Esophagus (tissue), 2 donors: ENCODE data around the gene SLC7A7. TPM values are rescaled to one million over a fixed set of nuclear protein-coding genes. Genes with fewer than 3 reads are reported as not detected.
"Not testable (repeated sequence)": the region's sequence is repeated elsewhere in the genome, so short reads cannot be mapped to it uniquely, and the experiment has no call there.

Experiments used
- H3K27ac ChIP-seq, 2 donors: one replicate each; pipeline ENCODE4 v1.5.1; 2013; ENCODE audit warnings: low read depth in 2 of 2, mild to moderate bottlenecking in 2 of 2, inconsistent platforms in 1 of 2, low read length in 1 of 2, moderate library complexity in 1 of 2
- H3K27me3 ChIP-seq, 2 donors: one replicate each; pipeline ENCODE4 v1.6.1; 2013; ENCODE audit warnings: low read length in 2 of 2, control low read depth in 1 of 2, mild to moderate bottlenecking in 1 of 2; ENCODE audit not compliant: insufficient read depth in 2 of 2, control insufficient read depth in 1 of 2
- H3K36me3 ChIP-seq, 2 donors: one replicate each; pipeline ENCODE4 v1.6.1; 2013; ENCODE audit warnings: low read length in 1 of 2; ENCODE audit not compliant: control insufficient read depth in 2 of 2, insufficient read depth in 2 of 2
- H3K4me1 ChIP-seq, 2 donors: one replicate each; pipeline ENCODE4 v1.6.1; 2013; ENCODE audit warnings: low read length in 1 of 2; ENCODE audit not compliant: control insufficient read depth in 2 of 2, insufficient read depth in 2 of 2
- H3K4me3 ChIP-seq, 2 donors: one replicate each; pipeline ENCODE4 v1.5.1; 2013; ENCODE audit warnings: low read length in 2 of 2, mild to moderate bottlenecking in 2 of 2, low read depth in 1 of 2, moderate library complexity in 1 of 2
- H3K9me3 ChIP-seq, 2 donors: one replicate each; pipeline ENCODE4 v1.6.1; 2013; ENCODE audit warnings: mild to moderate bottlenecking in 2 of 2, low read depth in 1 of 2, low read length in 1 of 2, moderate library complexity in 1 of 2; ENCODE audit not compliant: control insufficient read depth in 2 of 2, insufficient read depth in 1 of 2
- WGBS, 2 donors: extraction: QIAGEN DNeasy Blood & Tissue Kit; methylation state at CpG; one replicate each; pipeline ENCODE4 v1.1.7; 2013; 5-methylcytosine and 5-hydroxymethylcytosine counted together
- polyA plus RNA-seq, 2 donors: library from polyadenylated mRNA; stranded (reverse); fragments of 200-250 nt; gene quantifications; one replicate each; pipeline ENCODE4 v1.2.3, GENCODE V29; 2013
- donor health status: healthy with polysubstance abuse.
- donor health status: Bipolar disorder and iron deficiency.

SLC7A7 gene
- polyA plus RNA-seq, 2 donors: 0.98 to 1.5 TPM

DNA sequence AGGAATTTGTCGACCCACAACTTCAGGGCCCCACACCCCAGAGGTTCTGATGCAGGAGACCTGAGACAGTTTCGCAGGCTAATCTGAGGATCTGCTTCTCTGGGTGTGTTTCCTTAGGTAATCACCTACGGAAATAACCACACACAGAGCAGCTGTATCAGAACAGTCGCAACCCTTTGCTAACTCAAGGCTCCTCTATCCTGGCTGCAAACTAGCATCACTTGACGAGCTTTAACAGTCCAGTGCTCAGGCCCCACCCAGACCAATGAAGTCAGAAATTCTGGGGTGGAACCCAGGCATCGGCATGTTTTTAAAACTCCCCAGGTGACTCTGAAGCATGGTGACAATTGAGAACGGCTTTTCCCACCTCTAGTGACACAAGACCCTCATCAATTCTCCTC, 20.7 kb downstream of the SLC7A7 start:
- 80 to 85% methylated on average over 7 of the region's 7 CpGs for WGBS, 2 donors
- no peaks in the 10 kb centered on the region for H3K36me3 ChIP-seq
- H3K9me3 ChIP-seq: no peaks in the 10 kb centered on the region
- no peaks in the 10 kb centered on the region for H3K4me1 ChIP-seq
- H3K27ac ChIP-seq: no peak overlapping the region
- no peak overlapping the region for H3K4me3 ChIP-seq
- H3K27me3 ChIP-seq: no peaks in the 10 kb centered on the region

DNA sequence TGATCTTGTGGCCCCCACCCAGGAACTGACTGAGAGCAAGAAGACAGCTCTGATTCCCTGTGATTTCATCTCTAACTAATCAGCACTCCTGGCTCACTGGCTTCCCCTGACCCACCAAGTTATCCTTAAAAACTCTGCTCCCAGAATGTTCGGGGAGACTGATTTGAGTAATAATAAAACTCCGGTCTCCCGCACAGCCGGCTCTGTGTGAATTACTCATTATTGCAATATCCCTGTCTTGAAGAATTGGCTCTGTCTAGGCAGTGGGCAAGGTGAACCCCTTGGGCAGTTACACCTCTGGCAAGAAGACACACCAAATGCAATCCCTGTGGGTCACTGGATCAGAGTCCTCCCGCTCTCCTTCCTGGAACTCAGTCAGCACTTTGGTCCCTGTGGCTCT, 21.3 kb downstream of the SLC7A7 start:
- H3K27me3 ChIP-seq: no peaks in the 10 kb centered on the region

DNA sequence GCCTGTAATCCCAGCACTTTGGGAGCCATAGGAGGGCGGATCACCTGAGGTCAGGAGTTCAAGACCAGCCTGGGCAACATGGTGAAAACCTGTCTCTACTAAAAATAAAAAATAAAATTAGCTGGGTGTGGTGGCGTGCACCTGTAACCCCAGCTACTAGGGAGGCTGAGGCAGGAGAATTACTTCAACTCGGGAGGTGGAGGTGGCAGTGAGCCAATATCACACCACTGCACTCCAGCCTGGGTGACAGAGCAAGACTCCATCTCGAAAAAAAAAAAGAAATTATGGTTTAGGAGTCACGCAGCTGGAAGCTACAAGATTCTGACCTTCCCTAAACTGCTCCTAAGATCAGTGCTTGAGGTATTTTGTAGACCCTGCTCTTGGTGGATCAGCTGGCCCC, 21.7 kb downstream of the SLC7A7 start:
- H3K4me3 ChIP-seq, H3K4me1 ChIP-seq, H3K36me3 ChIP-seq, H3K27me3 ChIP-seq, H3K27ac ChIP-seq, H3K9me3 ChIP-seq: not testable (repeated sequence)
- WGBS, 2 donors: 81 to 84% methylated on average over 5 of the region's 5 CpGs

More for the DNA sequence above, 21.3 kb downstream of the SLC7A7 start:
- no peak overlapping the region for H3K4me3 ChIP-seq
- H3K9me3 ChIP-seq: no peaks in the 10 kb centered on the region
- H3K36me3 ChIP-seq: no peaks in the 10 kb centered on the region
- no peaks in the 10 kb centered on the region for H3K4me1 ChIP-seq
- no peak overlapping the region for H3K27ac ChIP-seq
- WGBS, 2 donors: 76 to 90% methylated on average over 5 of the region's 5 CpGs

DNA sequence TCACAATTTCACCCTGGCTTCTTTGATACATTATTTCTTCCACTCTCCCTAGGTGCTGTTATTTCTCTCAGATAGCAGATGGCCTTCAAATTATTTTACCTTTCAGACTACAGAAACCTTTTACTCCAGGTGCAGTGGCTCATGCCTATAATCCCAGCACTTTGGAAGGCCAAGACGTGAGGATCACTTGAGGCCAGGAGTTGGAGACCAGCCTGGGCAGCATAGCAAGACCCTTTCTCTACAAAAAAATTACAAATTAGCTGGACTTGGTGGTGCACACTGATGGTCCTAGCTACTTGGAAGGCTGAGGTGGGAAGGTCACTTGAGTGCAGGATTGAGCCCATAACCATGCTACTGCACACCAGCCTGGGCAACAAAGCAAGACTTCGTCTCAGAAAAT, 23.1 kb downstream of the SLC7A7 start:
- WGBS, 2 donors: 88 to 94% methylated on average over 2 of the region's 2 CpGs
- H3K4me1 ChIP-seq: no peaks in the 10 kb centered on the region
- H3K9me3 ChIP-seq: no peaks in the 10 kb centered on the region
- H3K4me3 ChIP-seq: no peak overlapping the region
- no peak overlapping the region for H3K27ac ChIP-seq
- no peaks in the 10 kb centered on the region for H3K27me3 ChIP-seq
- H3K36me3 ChIP-seq: no peaks in the 10 kb centered on the region

DNA sequence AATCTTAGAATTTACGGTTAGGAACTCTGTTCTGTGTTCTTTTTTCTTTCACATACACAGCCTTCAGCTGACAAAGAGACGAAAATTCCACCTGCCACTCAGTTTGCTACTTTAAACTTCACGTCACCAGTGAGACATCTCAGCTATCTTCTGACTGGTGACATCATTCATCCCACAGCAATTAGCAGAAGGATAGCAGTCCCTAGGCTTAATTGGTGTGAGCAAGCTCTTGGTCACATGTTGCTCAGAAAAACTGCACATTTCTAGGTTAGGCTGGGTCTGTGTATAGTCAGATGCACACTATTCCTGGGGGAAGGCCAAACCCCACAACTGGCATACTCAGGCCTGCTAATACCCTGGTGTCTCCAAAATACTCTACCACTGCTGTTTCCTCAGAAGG, 23.9 kb downstream of the SLC7A7 start:
- no peaks in the 10 kb centered on the region for H3K36me3 ChIP-seq
- H3K4me1 ChIP-seq: no peaks in the 10 kb centered on the region
- no peaks in the 10 kb centered on the region for H3K27me3 ChIP-seq
- no peaks in the 10 kb centered on the region for H3K9me3 ChIP-seq
- 71 to 72% methylated on average over 3 of the region's 3 CpGs for WGBS, 2 donors
- H3K4me3 ChIP-seq: no peak overlapping the region
- no peak overlapping the region for H3K27ac ChIP-seq

DNA sequence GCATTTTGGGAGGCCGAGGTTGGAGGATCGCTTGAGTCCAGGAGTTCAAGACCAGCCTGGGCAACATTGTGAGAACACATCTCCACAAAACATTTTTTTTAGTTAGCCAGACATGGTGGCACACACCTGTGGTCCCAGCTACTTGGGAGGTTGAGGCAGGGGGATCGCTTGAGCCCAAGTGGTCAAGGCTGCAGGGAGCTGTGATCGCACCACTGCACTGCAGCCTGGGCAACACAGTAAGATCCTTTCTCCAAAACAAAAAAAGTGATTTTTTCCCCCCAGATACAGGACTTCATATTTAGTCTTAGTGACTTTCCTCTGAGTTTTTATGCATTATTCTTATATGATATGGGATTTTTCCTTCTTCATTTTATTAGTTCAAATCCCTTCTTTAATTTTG, 28.6 kb downstream of the SLC7A7 start:
- 96 to 97% methylated on average over 4 of the region's 4 CpGs for WGBS, 2 donors
- Histone ChIP-seq H3K36me3 (no peaks in the 10 kb centered on the region), H3K4me3 (no peak overlapping the region), H3K27me3 (no peaks in the 10 kb centered on the region), H3K4me1 (no peaks in the 10 kb centered on the region), H3K9me3 (no peaks in the 10 kb centered on the region), H3K27ac (no peak overlapping the region)

DNA sequence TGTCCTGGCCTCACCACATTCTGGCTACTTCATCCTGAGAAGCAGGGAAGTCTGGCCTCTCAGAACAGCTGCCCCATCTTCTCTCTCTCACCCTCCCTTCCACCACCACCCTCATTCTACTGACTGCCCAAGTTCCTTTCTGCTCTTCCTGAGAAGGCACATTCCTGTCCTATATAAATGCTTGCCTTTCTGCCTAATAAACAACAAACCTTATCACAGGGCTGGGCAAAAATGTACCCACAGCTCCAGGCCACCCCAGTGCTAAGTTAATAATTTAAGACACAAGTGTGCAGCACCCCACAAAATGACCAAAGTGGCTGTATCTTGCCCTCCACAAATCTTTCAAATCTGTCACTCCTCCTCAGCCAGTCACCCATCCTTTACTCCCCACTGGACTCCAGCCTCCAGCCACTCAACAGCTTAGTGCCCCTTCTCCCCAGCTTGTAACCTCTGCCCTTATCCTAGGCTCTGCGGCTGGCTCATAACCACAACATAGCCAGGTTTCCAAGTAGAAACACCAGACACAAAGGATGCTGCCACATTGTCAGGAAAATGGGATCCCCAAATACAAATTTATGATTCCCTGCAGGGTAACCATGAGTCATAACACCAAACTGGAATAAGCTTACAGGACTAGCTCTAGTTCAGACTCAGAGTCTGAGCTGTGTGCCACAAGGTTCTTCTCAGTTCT, 33.8 kb downstream of the SLC7A7 start:
- H3K4me3 ChIP-seq: no peak overlapping the region
- H3K36me3 ChIP-seq: no peaks in the 10 kb centered on the region
- no peaks in the 10 kb centered on the region for H3K27me3 ChIP-seq
- no peak overlapping the region for H3K27ac ChIP-seq
- WGBS, 2 donors: 0 to 16% methylated on average over 1 of the region's 1 CpG
- no peaks in the 10 kb centered on the region for H3K4me1 ChIP-seq
- no peaks in the 10 kb centered on the region for H3K9me3 ChIP-seq

DNA sequence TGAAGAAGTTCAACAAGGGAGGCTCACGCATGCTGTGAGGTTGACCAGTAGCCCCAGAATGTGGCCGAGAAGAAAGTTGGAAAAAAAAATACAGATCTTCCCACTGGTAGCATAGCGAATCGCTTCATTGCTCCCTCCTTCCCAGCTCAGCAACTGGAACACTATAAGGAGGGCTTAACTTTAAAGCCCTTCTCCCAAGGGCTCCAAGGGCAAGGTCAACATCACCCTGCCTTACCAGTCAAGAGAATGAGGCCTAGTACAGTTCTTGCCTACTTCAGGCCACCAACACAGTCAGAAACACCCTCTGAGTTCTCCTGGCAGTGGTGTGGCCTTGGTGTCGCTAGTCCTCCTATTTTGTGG, 34.3 kb downstream of the SLC7A7 start:
- WGBS, 2 donors: 88 to 91% methylated on average over 5 of the region's 5 CpGs
- H3K27me3 ChIP-seq: no peaks in the 10 kb centered on the region
- H3K9me3 ChIP-seq: no peaks in the 10 kb centered on the region
- no peak overlapping the region for H3K4me3 ChIP-seq
- no peaks in the 10 kb centered on the region for H3K36me3 ChIP-seq
- no peaks in the 10 kb centered on the region for H3K4me1 ChIP-seq
- no peak overlapping the region for H3K27ac ChIP-seq

DNA sequence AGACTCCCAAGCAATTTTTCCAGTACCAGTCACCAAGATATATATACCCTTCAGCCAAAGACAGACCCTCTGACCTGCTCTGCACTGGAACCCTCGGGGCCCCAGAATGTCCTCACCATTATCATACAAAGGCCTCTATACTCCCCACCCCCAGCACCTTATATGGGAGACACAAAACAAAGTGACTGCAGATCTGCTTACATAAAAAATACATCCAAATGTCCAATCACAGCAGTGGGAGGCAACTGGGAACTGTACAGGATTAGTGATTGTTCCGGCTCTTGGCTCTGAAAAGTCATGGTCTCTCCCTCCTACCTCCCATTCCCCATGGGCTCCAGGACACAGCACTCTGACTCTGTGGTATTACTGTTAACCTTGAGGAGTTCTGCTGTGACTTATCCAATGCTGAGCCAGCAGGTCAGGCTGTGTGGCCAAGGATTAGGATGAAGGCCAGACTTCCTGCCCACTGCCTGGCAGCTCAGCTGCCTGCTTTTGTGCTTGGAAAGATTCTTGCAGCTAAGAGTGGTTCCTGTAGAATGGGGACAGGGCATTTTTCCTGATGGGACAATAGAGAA, 35.0 kb downstream of the SLC7A7 start:
- Histone ChIP-seq H3K36me3 (no peaks in the 10 kb centered on the region), H3K9me3 (no peaks in the 10 kb centered on the region), H3K4me3 (no peak overlapping the region), H3K27me3 (no peaks in the 10 kb centered on the region), H3K27ac (no peak overlapping the region), H3K4me1 (no peaks in the 10 kb centered on the region)
- 63 to 65% methylated on average over 2 of the region's 2 CpGs for WGBS, 2 donors

DNA sequence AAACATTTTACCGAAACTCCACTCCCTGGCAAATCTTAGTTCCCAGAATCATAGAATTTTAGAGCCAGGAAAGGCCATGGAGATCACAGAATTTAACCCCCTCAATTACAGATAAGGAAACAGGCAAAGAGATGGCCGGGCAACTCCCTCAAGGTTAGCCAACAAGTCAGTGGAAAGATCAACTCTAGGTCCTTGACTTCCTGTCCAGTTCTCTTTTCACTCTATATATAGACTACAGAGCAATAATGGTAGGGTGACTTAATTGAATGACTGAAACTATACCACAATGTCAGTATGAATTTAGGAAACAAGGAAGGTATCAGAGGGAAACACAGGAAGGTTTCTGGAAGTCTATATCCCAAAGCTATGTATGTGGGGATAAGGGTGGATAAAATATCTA, 37.2 kb downstream of the SLC7A7 start:
- Histone ChIP-seq H3K36me3 (peaks cover 0 to 2% of the 10 kb centered on the region in 2 donors), H3K9me3 (no peaks in the 10 kb centered on the region), H3K27ac (no peak overlapping the region), H3K4me1 (no peaks in the 10 kb centered on the region), H3K4me3 (no peak overlapping the region), H3K27me3 (no peaks in the 10 kb centered on the region)
- 75 to 86% methylated on average over 2 of the region's 2 CpGs for WGBS, 2 donors
